A549 (cell line): ENCODE results near the gene MAGEF1. TPM values are rescaled to one million over a fixed set of nuclear protein-coding genes. Genes with fewer than 3 reads are reported as not detected.
"Not testable (repeated sequence)": the region's sequence is repeated elsewhere in the genome, so short reads cannot be mapped to it uniquely, and the experiment has no call there.

Experiments
- ATAC-seq, 2 experiments: fragments of 200-7000 bp in 1 of 2; fragments of >200 bp in 1 of 2; cut with Nextera tagmentation in 1 of 2; cut with Tn5 transposase in 1 of 2; 3 replicates each; pipeline versions ENCODE4 v1.8.0 to v1.9.1; 2018 to 2020; ENCODE audit warnings: mild to moderate bottlenecking in 1 of 2, moderate library complexity in 1 of 2
- CTCF ChIA-PET: fragments of 300-600 bp; sonication (Branson Sonifier 250); formaldehyde crosslinking; extraction: SDS; loops from one replicate; lab custom pipeline; 2021; ENCODE audit warnings: antibody characterized with exemption, inconsistent platforms; lab: Yijun Ruan, JAX
- POLR2A ChIA-PET: fragments of 350-600 bp; formaldehyde crosslinking; extraction: SDS; loops from one replicate; lab custom pipeline; 2021; ENCODE audit warnings: antibody characterized with exemption, inconsistent platforms; lab: Yijun Ruan, JAX
- DNase-seq, 2 experiments: peaks; one replicate each; pipeline versions ENCODE4 v3.0.0 to v3.0.0-alpha.2; 2011 to 2016; ENCODE audit warnings: low read depth in 1 of 2, low spot score in 1 of 2
- FAIRE-seq: peaks from 2 replicates; lab custom pipeline; 2011; peaks lifted over from hg19 to GRCh38; lab: Jason Lieb, UNC
- H3K27ac ChIP-seq, 2 experiments: fragments of >200 bp; sonication (Bioruptor Twin); formaldehyde crosslinking; 3 replicates each; pipeline ENCODE4 v1.5.1; 2016 to 2017
- H3K4me1 ChIP-seq: fragments of >200 bp; sonication (Bioruptor Twin); formaldehyde crosslinking; 3 replicates; pipeline ENCODE4 v1.6.1; 2016
- H3K4me2 ChIP-seq: fragments of >200 bp; sonication (Bioruptor Twin); formaldehyde crosslinking; 3 replicates; pipeline ENCODE4 v1.6.1; 2016
- H3K4me3 ChIP-seq: fragments of >200 bp; sonication (Bioruptor Twin); formaldehyde crosslinking; 3 replicates; pipeline ENCODE4 v1.5.1; 2016
- H3K9me3 ChIP-seq: fragments of >200 bp; sonication (Bioruptor Twin); formaldehyde crosslinking; 3 replicates; pipeline ENCODE4 v1.6.1; 2016
- CBX8 ChIP-seq: fragments of 200-600 bp; sonication (generic); IDR thresholded peaks from 2 replicates; pipeline ENCODE4 v1.6.1; 2016
- CHD4 ChIP-seq: fragments of 200-600 bp; sonication (generic); IDR thresholded peaks from 2 replicates; pipeline ENCODE4 v1.6.1; 2016; ENCODE audit warnings: antibody characterized with exemption, mild to moderate bottlenecking, borderline replicate concordance
- EHMT2 ChIP-seq: fragments of 200-600 bp; sonication (generic); IDR thresholded peaks from 2 replicates; pipeline ENCODE4 v1.6.1; 2016; ENCODE audit warnings: antibody characterized with exemption, low read depth, mild to moderate bottlenecking, moderate library complexity
- FOSB ChIP-seq: fragments of 250-450 bp; sonication (Bioruptor Pico); IDR thresholded peaks from 2 replicates; pipeline ENCODE4 v1.5.0; 2020; ENCODE audit warnings: mild to moderate bottlenecking, moderate library complexity
- HOXB5 ChIP-seq: fragments of 250-450 bp; sonication (Bioruptor Pico); IDR thresholded peaks from 2 replicates; pipeline ENCODE4 v1.5.0; 2020; ENCODE audit warnings: mild to moderate bottlenecking, moderate library complexity
- JUNB ChIP-seq: fragments of >200 bp; sonication (Bioruptor Twin); formaldehyde crosslinking; IDR thresholded peaks from 2 replicates; pipeline ENCODE4 v1.6.1; 2016
- MAZ ChIP-seq: fragments of 150-350 bp; IDR thresholded peaks from 2 replicates; pipeline ENCODE4 v1.6.1; 2014; ENCODE audit warnings: antibody characterized with exemption, low read depth, low read length, borderline replicate concordance
- NFE2L2 ChIP-seq: fragments of 150-350 bp; conservative IDR thresholded peaks from 2 replicates; pipeline ENCODE4 v1.6.1; 2014; ENCODE audit warnings: low read length
- NR3C1 ChIP-seq: fragments of >200 bp; sonication (Bioruptor Twin); formaldehyde crosslinking; IDR thresholded peaks from 3 replicates; pipeline ENCODE4 v1.6.1; 2017
- PHF8 ChIP-seq: fragments of 200-600 bp; sonication (generic); IDR thresholded peaks from 2 replicates; pipeline ENCODE4 v1.6.1; 2016; ENCODE audit warnings: low read depth, mild to moderate bottlenecking, antibody characterized with exemption, moderate library complexity, borderline replicate concordance
- RAD21 ChIP-seq, 2 experiments: fragments of >200 bp in 1 of 2; sonication (Bioruptor Twin) in 1 of 2; formaldehyde crosslinking in 1 of 2; IDR thresholded peaks in 1 of 2; conservative IDR thresholded peaks in 1 of 2; 2 replicates in 1 of 2; 3 replicates in 1 of 2; pipeline ENCODE4 v1.6.1; 2012 to 2018; ENCODE audit warnings: inconsistent platforms in 1 of 2
- SMC3 ChIP-seq: fragments of >200 bp; sonication (Bioruptor Twin); formaldehyde crosslinking; IDR thresholded peaks from 3 replicates; pipeline ENCODE4 v1.6.1; 2018; ENCODE audit warnings: inconsistent platforms
- WGBS: methylation state at CpG from one replicate; pipeline ENCODE4 v1.1.6; 2017; ENCODE audit errors: missing lambda C conversion rate; 5-methylcytosine and 5-hydroxymethylcytosine counted together
- polyA plus RNA-seq, 4 experiments: library from polyadenylated mRNA; depleted of rRNA in 3 of 4; stranded (reverse); fragments of >200 nt; fragmentation: RNase III in 1 of 4; extraction: RNeasy Plus Mini Kit Qiagen cat#74134 plus additional on column Dnase treatment in 1 of 4; gene quantifications; 2 replicates in 3 of 4; 3 replicates in 1 of 4; pipeline ENCODE4 v1.2.3, GENCODE V29; 2011 to 2017
- TF ChIP-seq, protein P1 (sequence below): fragments of 150-350 bp; IDR thresholded peaks from 2 replicates; pipeline ENCODE4 v1.6.1; 2014; ENCODE audit warnings: low read depth, mild to moderate bottlenecking, low read length
- TF ChIP-seq, protein P2 (sequence below): fragments of >200 bp; sonication (Bioruptor Twin); formaldehyde crosslinking; IDR thresholded peaks from 3 replicates; pipeline ENCODE4 v1.5.1; 2016

Gene MAGEF1
- polyA plus RNA-seq, 2 of the 4 experiments (the other 2 are of a cell fraction), result 19.6 to 30.8 TPM

DNA sequence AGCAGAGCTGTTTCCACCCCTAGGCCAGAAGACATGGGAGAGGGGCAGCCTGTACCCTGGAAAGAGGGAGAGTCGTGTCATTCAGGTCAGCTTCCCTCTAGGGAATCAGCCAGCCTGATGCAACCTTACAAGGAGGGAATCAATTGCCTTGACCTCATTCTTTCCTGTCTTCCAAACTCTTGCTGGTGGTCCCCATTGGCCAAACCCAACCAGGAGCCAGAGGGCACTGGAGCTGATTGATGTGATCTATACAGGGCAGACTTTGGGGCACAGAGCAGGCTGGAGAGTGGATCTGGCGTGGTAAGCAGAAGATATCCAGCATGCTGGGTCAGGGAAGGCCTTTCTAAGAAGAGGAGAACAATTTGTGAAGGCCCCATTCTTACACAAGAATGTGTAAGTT, 19.1 kb upstream of the MAGEF1 start (continued):
- TF ChIP-seq, protein P1, sequence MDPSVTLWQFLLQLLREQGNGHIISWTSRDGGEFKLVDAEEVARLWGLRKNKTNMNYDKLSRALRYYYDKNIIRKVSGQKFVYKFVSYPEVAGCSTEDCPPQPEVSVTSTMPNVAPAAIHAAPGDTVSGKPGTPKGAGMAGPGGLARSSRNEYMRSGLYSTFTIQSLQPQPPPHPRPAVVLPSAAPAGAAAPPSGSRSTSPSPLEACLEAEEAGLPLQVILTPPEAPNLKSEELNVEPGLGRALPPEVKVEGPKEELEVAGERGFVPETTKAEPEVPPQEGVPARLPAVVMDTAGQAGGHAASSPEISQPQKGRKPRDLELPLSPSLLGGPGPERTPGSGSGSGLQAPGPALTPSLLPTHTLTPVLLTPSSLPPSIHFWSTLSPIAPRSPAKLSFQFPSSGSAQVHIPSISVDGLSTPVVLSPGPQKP, result no peak

DNA sequence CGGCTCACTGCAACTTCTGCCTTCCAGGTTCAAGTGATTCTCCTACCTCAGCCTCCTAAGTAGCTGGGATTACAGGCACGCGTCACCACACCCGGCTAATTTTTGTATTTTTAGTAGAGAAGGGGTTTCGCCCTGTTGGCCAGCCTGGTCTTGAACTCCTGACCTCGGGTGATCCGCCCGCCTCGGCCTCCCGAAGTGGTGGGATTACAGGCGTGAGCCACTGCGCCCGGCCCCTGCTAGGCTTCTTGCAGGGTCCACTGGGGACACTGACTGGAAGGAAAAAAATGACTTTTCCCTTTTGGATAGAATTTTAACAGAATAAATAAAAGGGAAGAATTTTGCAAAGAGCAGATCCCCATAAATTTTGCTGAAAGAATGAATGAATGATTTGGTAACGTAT, 17.3 kb upstream of the MAGEF1 start:
- POLR2A ChIA-PET, H3K4me3 ChIP-seq, DNase-seq, H3K9me3 ChIP-seq, FAIRE-seq, H3K4me1 ChIP-seq, H3K4me2 ChIP-seq, ATAC-seq, H3K27ac ChIP-seq: not testable (repeated sequence)
- CTCF ChIA-PET, result interaction anchor here (2.8 kb wide), 1 partner anchor 168 kb away, joined by 11 read pairs; the partner anchor contains the start of gene EPHB3
- WGBS, result 75% methylated on average over 13 of the region's 14 CpGs

DNA sequence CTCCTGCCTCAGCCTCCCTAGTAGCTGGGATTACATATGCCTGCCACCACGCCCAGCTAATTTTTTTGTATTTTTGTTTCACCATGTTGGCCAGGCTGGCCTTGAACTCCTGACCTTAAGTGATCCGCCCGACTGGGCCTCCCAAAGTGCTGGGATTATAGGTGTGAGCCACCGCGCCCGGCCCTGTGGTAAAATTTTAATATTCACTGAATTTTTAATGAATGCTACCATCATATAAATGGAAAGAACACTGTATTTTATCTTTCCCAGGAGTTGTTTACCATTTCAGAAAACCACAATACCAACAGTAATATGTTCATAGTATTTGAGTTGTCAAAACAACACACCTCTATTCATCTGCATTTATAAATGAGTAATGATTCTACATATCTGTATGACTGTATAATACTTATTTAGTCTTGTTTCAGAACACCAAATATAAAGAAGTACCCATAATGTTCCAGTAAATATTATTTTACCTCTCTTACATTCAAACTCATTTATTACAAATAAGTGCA, 16.2 kb upstream of the MAGEF1 start:
- ATAC-seq (no peak), FAIRE-seq (no peak), DNase-seq (no peak)
- H3K4me3 ChIP-seq, result no peak overlapping the region
- ChIA-PET POLR2A (no interaction called here), CTCF (interaction anchor here (0.9 to 1.7 kb wide), 4 partner anchors 13 to 166 kb away, joined by 3 to 7 read pairs (median 4); partner anchors contain the start of gene EPHB3)
- H3K27ac ChIP-seq, result no peak overlapping the region
- no peaks in the 10 kb centered on the region for H3K9me3 ChIP-seq
- no peak overlapping the region for H3K4me2 ChIP-seq
- no peaks in the 10 kb centered on the region for H3K4me1 ChIP-seq
- WGBS, result 67% methylated on average over 6 of the region's 6 CpGs
- TF ChIP-seq, protein P2, sequence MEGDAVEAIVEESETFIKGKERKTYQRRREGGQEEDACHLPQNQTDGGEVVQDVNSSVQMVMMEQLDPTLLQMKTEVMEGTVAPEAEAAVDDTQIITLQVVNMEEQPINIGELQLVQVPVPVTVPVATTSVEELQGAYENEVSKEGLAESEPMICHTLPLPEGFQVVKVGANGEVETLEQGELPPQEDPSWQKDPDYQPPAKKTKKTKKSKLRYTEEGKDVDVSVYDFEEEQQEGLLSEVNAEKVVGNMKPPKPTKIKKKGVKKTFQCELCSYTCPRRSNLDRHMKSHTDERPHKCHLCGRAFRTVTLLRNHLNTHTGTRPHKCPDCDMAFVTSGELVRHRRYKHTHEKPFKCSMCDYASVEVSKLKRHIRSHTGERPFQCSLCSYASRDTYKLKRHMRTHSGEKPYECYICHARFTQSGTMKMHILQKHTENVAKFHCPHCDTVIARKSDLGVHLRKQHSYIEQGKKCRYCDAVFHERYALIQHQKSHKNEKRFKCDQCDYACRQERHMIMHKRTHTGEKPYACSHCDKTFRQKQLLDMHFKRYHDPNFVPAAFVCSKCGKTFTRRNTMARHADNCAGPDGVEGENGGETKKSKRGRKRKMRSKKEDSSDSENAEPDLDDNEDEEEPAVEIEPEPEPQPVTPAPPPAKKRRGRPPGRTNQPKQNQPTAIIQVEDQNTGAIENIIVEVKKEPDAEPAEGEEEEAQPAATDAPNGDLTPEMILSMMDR, result no peak
- TF ChIP-seq NFE2L2, result no peak
- TF ChIP-seq FOSB (CRISPR knock-in tag), result no peak
- TF ChIP-seq NR3C1, result no peak
- no peak for TF ChIP-seq EHMT2
- TF ChIP-seq MAZ, result no peak
- TF ChIP-seq HOXB5, result no peak
- TF ChIP-seq PHF8, result no peak
- no peak for TF ChIP-seq JUNB

DNA sequence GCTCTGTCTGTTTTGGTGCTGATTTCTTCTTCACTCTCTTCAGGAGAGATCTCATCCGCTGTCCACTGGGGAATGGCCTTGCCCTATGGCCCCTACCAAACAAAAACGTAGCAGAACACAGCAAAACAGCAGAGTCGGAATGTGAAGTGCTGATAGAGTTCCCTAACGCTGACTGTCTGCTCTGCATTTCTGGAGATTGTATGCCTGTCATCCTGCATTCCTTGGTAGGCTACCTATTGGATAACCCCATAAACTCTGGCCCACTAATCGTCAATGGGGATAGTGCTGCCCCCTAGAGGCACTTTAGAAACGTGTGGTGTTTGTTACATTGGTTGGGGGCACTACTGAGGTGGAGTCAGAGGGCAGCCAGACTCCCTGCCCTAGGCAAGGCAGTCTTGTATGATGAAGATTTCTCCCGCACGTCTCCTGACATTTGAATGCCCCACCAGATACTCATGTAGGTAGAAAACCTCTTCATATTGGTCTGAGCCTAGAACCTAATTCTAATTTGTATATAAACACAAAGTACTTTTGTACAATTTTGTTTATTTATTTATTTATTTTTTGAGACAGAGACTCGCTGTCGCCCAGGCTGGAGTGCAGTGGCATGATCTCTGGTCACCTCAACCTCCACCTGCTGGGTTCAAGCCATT, 15.6 kb upstream of the MAGEF1 start:
- 44% methylated on average over 9 of the region's 10 CpGs for WGBS
- POLR2A ChIA-PET, result no interaction called here
- TF ChIP-seq SMC3, result peak; percentile 29; the same call in 1 of the 3 replicates
- TF ChIP-seq CHD4, result no peak
- TF ChIP-seq, protein P2, result peak; percentile 55; the same call in 2 of the 3 replicates
- TF ChIP-seq CBX8, result no peak
- peak; percentile 34 to 49; a peak in 3 of 5 replicates for TF ChIP-seq RAD21 (conservative IDR thresholded peaks at IDR 0.05 in 1 of 2, IDR thresholded peaks at IDR 0.05 in 1 of 2)
- H3K9me3 ChIP-seq, result no peaks in the 10 kb centered on the region
- CTCF ChIA-PET, result interaction anchor here (0.6 to 4.5 kb wide), 16 partner anchors 11 to 668 kb away, joined by 3 to 29 read pairs (median 4); partner anchors contain the start of gene EPHB3
- H3K4me1 ChIP-seq, result no peaks in the 10 kb centered on the region
- no peak overlapping the region for H3K4me2 ChIP-seq
- no peak overlapping the region for H3K27ac ChIP-seq
- peak; percentile 84 to 96 for ATAC-seq
- FAIRE-seq, result no peak
- H3K4me3 ChIP-seq, result no peak overlapping the region
- DNase-seq, result peak; percentile 40 to 68
